Endometrial microvascular endothelial cells (primary cell): ENCODE results near the gene GDAP2. TPM values are rescaled to one million over a fixed set of nuclear protein-coding genes. Genes with fewer than 3 reads are reported as not detected.
"Not testable (repeated sequence)": the region's sequence is repeated elsewhere in the genome, so short reads cannot be mapped to it uniquely, and the experiment has no call there.

ENCODE experiments used
- in situ Hi-C: cut with HindIII; loops from 2 replicates; pipeline ENCODE4 v1.10.0; 2017; ENCODE audit warnings: low sequenced_read_pairs, low pct_unique_long_range_greater_than_20kb; ENCODE audit errors: inconsistent ontology term
- total RNA-seq: library from RNA; depleted of rRNA; stranded (reverse); fragments of >200 nt; gene quantifications from one replicate; pipeline ENCODE4 v1.2.3, GENCODE V29; 2015; ENCODE audit errors: inconsistent ontology term

GDAP2 gene
- total RNA-seq, 1 donor from 2014 or later = 13.3 TPM

DNA sequence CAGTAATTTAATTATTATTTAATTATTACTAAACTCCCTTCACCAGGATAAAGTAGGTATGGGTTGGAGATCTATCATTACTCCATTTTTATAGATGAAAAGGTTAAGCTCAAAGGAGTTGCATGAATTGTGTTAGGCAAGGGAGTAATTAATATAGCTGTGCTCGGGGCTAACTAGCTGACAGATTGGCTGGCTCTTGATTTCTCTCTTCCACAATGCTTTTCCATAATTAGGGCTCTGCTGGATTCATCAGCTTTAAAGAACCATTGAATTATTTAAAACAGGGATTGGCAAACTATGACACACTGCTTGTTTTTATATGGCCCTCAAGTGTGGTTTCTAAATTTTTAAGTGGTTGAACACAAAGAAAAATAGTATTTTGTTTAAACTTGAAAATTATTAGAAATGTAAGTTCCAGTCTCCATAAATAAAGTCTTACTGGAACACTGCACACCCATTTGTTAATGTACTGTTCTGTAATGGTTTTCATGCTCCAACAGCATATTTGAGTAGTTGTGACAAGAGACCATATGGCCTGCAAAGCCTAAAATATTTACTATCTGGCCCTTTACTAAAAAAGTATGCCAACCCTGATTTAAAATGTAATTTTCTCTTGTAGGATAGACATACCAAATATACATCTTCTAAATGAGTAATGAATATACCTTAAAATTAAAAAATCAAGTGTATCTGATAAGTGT lies 76.4 kb downstream of the GDAP2 start:
- in situ Hi-C loops = no loop called here

DNA sequence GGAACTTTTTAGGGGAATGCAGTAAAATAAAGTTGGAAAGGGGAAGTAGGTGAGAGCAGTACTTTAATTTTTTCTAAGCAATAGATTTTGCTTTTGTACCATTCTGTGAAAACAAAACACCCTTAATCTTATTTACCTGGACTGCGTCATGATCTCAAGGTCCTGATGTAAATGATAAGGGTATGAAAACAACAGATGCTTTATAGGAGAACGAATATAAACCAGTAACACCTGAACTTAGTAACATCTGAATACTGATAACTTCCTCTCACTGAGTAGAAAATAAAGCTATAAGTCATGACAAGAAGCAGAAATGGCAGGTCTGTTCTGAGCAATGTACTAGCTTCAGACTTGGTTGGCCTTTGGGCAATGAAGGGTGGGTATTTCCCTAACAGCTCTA lies 77.7 kb downstream of the GDAP2 start:
- in situ Hi-C loops = no loop called here

DNA sequence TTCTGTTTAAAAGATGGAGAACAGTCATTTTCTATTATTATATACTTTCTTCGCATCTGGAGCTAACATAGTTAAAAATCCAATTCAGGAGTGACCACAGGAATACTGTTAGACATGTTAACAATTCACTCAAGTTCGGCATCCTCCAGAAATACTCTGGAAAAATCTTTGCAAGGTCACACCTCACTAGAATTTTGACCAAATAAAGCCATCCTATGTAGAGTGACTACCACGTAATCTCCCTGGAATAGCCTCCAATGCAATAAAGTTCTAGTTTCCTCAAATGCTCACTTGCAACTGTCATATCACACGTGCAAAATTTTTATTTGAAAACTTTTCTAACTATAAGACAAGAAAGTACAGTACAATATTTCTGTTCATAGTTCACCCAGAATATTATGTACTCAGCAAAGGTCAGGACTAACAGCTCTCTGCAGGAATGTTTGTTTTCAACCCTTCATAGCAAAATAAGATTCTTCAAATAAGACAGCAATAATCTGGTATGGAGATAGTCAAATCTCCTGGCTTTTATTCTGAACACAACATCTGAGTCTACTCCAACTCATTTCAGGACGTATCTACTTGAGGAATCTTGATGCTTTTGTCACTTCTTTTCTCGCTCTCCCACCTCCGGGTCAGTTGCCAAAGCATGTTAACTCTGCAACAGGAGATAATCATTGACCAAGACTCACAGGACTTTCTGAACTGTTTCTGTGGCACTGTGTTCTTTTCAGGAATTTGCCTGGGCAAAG lies 82.6 kb downstream of the GDAP2 start:
- in situ Hi-C loops = no loop called here

DNA sequence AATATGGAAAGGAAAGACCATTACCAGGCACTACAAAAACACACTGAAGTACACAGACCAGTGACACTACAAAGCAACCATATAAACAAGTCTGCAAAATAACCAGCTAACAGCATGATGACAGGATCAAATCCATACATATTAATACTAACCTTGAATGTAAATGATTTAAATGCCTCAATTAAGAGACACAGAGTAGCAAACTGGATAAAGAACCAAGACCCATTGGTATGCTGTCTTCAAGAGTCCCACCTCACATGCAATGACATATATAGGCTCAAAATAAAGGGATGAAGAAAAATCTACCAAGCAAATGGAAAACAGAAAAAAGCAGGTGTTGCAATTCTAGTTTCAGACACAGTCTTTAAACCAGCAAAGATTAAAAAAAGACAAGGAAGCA lies 84.9 kb downstream of the GDAP2 start:
- in situ Hi-C loops = not testable (repeated sequence)

DNA sequence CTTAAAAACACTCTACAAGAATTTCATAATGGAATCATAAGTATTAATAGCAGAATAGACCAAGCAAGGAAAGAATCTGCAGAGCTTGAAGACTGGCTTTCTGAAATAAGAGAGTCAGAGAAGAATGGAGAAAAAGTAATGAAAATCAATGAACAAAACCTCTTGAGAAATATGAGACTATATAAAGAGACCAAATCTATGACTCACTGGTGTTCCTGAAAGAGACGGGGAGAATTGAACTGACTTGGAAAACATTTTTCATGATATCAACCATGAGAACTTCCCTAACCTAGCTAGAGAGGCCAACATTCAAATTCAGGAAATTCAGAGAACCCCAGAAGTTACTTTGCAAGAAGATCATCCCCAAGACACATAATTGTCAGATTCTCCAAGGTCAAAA lies 85.6 kb downstream of the GDAP2 start:
- in situ Hi-C loops = no loop called here

DNA sequence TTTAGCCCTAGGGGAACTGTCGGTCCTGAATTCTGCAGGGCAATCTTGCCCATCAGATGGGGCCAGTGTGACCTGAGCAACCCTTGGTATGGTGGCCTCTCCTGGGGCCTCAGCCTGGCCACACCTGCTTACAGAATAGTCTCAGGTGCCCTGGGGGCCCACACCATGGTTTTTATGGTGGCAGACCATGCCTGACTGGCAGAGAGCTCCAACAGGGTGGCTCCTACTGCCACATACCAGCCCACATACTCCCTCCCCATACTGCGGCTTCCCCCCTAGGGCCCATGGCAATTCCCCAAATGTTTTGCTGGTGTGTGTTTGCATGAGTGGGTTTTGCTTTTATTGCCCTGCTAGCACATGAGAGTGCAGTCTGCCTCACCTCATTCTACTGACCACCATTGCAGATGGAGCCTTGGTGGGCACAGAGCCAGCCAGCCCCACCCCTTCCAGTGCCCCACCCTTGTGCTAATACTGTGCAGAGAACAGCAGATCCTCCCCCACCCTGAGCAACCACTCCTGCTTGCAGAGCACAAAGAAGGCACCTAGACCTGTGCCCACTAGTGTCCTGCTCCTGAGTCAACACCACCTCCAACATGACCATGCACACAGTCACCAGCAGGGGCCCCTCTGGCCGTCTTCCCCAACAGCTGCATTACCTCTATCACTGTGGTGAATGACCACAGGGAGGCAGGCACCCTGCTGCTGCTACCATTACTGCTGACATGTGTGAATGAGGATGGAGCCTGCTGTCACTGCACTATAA lies 86.8 kb downstream of the GDAP2 start:
- in situ Hi-C loops = no loop called here

DNA sequence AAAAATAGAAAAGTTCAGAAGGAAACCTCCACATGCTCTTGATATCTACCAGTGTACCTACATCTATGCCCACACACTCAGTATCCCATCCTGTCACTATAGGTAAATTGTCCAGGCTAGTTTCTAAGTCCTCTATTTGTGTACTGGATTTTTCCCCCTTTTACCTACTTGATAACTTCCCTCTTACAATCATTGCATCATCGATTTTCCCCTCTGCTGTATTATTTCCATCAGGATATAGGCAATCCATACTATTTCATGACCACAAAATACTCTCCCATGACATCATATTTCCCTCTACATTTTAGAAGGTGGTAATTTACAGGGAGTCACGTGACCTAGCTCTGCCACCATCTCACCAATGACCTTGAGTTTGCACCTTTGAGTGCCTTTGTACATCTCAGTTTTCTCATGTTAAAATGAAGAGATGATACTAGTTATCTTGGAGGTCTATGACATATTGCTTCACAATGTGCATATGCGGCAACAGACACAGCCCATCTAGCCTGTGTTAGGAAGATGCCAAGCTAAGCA lies 88.2 kb downstream of the GDAP2 start:
- in situ Hi-C loops = no loop called here

DNA sequence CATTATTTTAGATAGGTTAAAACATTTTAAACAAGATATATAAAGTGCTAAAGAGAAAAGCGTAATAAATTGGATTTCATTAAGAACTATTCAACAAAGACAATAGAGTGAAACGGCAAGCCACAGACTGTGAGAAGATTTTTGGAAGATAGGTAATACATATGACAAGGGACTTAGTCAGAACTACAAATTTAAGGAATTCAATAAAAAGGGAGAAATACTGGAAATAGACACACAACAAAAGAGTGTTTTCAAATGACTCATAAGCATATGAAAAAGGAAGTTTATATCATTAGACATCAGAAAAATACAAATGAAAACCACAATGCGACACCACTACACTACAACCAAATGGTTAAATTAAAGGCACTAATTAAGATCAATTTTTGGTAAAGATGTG lies 90.5 kb downstream of the GDAP2 start:
- in situ Hi-C loops = no loop called here

DNA sequence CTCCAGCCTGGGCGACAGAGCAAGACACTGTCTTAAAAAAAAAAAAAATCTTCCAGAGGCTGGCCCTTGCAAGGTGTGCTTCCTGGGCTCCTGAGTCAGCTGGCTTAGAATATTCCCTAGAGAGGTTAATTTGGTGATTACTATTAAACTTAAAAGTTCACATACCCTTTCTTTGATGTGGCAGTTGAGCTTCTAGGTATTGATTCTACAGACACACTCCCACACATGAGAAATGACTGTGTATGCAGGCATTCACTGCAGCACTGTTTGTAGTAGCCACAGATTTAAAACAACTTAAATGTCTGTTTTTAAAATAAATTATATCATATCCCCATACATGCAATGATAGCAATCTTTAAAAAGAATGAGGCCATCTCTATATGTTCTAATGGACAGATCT lies 93.4 kb downstream of the GDAP2 start:
- in situ Hi-C loops = no loop called here

DNA sequence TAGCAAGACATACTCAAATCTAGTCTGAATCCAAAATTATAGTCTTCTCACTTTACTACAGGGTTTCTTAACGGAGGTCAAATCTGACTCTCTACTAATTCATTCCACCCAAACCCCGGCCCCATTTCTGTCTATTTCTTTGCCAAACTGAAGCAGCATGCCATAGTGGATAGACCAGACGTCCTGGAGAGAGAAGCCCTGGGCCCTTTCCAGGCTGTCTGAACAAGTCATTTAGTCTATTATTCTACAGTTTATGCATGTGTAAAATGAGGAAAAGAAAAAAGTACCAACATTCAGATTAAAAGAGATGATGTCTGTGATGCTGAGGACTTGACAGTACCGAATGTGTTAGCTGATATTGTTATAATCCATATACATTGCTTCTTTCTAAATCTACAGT lies 95.0 kb downstream of the GDAP2 start:
- in situ Hi-C loops = no loop called here

DNA sequence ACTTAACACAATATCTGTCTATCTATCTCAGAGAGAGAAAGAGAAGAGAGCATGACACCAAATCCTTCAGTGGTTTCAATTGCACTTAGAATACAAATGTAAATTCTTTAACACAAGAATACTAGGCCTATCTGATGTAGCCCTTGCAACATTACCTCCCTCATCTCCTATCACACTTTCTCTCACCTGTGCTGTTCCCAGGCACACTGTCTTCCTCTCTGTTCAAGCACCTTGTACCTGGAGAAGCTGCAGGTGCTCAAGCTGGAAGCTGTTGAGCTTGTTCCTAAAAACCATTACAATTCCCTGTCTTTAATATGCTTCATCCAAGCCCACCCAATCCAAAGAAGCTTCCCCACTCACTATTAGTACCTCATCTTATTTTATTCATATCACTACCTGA lies 97.0 kb downstream of the GDAP2 start:
- in situ Hi-C loops = no loop called here

DNA sequence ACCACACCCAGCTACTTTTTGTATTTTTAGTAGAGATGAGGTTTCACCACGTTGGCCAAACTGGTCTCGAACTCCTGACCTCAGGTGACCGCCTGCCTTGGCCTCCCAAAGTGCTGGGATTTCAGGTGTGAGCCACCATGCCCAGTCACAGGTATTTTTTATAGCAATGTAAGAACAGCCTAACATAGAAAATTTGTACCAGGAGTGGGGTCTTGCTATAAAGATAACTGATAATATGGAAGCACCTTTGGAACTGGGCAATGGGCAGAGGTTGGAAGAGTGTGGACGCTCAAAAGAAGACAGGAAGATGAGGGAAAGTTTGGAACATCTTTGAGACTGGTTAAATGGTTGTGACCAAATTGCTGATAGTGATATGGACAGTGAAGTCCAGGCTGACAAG lies 99.2 kb downstream of the GDAP2 start:
- in situ Hi-C loops = no loop called here

DNA sequence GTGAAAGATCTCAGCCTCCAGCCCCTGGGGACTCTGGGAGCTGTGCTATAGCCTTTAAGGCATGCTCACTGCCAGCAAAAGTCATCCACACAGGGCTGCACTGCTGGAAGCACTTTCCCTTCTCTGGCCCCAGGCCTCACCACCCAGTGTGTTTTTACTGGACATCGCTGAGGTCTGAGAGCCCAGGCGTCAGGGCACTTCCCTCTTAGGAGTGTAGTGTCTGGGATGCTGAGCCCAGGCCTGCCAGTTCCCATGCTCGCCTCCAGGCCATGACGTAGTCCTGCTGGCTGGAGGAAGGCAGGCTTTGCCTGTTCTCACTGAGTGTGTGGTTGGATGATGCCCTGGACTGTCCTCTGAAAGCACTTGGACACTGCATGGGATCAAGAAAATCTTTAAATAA lies 101.2 kb downstream of the GDAP2 start:
- in situ Hi-C loops = no loop called here

DNA sequence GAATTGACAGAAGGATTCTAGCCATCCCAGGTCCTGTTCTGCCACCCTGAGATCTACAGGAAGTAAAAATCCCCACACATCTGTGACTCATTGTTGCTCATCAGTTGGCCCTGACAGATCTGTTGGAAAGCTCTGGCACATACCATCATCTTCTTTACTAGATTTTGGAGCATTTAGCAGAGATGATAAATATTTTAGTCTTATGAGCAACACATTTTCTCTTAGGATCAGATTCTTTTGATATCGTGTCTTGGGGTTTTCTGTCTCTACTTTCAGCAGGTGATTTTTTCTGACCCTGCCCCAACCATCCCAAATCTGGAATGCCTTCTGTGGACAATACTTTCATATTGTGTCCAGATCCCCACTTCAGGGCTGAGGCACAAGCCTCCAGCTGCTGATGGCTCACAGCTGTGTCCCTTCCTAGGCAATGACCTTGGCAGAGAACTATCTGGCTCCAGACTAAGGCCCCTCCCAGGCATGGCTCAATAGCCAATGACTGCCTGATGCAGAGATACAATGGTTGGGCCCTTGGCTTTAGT lies 102.8 kb downstream of the GDAP2 start:
- in situ Hi-C loops = no loop called here

DNA sequence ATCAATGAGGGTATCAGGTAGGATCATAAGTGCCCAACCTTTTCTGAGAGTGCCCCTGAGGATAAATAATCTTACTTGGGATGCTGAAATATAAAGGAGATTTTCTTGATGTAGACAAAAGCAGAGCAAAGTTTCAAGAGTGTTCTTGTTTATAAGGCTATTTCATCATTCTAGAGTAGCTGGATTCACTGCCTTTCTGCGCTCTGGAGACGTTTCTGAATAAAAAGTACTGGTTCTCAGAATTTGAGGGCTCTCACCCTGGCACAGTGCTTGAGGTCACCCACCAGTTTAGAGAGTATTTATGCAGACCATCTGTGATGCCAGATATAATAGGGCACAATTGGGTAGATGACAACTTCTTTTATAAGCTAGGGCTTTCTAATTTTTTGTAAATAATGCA lies 103.3 kb downstream of the GDAP2 start:
- in situ Hi-C loops = no loop called here

DNA sequence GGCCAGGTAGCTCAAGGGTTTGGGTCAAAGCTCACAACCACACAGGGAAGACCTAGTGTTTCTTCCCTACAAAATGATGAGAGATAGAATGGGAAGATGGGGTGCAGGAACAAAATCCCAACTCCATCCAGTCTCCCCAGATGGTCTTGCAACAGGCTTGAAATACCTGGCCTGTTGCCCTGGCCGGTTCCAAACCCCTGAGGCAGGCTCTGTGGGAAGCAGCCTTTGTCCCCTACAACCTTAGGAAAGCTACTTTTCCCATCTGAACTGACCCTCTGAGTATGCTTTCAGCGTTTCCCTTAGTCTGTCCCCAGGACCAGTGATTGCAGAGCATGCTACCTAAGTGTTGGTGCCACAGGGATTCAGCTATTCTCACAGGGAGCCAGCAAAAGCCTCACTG lies 104.0 kb downstream of the GDAP2 start:
- in situ Hi-C loops = no loop called here

DNA sequence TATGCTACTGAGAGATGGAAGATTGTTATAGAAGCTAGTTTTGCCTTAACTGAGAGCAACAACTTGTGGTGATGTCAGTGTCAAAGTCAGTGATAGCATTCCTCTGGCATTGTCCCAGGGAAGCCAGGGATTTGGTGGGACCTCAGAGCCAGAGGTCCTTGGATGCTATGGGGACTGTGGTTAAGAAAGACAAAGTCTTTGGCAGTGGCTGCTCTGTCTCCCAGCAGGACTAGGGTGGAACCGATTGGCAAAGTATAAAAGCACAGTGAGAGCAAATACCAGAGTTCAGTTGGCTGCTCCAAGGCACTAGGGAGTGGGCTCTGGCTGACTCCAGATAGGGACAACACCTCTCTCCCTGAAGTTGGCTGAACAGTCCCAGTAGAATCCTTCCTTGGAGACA lies 104.8 kb downstream of the GDAP2 start:
- in situ Hi-C loops = no loop called here

DNA sequence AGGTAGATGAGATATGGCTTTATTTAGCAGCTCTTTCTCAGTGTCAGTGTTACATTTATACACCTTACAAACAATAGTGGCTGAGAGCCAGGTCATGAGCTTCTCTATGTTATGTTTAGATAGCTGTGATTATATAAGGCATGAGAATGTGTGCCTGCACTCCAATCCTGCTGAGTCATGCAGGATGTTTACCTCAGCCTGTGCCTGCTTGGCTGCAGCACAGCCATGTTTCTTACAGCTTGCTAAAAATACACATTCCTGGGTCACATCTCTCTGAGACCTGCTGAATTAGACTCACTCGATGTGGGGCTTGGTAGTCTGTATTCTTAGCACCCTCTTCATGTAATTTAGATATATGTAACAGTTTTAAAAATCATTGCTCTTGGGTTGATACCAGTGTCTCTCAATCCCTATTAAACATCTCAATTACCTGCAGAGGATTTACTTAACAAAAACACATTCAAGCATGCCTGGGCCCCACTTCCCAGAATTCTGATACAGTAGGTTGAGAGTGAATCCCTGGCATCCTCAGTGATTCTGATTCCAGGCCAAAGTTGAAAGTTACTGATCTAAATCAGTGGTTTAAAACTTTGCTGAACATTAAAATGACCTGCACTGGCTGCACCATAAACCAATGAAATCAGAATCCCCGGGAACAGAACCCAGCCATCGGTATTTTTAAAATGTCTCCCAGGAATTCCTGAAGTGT lies 107.5 kb downstream of the GDAP2 start:
- in situ Hi-C loops = no loop called here

DNA sequence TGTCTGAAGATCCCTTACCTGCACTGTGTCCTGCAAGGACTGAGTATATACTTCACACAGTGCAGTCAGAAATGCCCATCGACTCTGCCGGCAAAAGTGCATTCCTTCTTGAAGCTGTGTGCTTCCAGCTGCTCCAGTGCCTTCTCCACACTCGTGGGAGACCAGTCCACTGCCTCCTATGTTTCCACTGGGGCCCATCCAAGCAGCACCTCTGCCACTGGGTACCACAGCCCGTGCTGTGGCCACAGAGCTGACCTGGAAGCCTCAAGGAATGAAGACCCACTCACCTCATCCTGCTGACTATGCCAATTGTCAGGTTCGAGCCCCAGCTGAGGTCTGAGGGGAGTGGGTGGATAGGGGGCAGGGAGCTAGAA lies 108.1 kb downstream of the GDAP2 start:
- in situ Hi-C loops = no loop called here
